H1 (cell line): Measurements from ENCODE around the gene LIN54. TPM values are rescaled to one million over a fixed set of nuclear protein-coding genes. Genes with fewer than 3 reads are reported as not detected.

Experiments
- CTCF ChIA-PET: fragments of 300-600 bp; sonication (Branson Sonifier 250); formaldehyde crosslinking; loops from one replicate; lab custom pipeline; 2021; ENCODE audit not compliant: partially characterized antibody; lab: Charles Lee
- POLR2A ChIA-PET: fragments of 300-600 bp; sonication (Branson Sonifier 250); formaldehyde crosslinking; loops from one replicate; lab custom pipeline; 2021; ENCODE audit warnings: inconsistent platforms; ENCODE audit not compliant: partially characterized antibody; lab: Charles Lee
- DNase-seq, 2 experiments: peaks; one replicate each; pipeline versions ENCODE4 v3.0.0 to v3.0.0-alpha.2; 2010 to 2022; ENCODE audit warnings: low spot score in 2 of 2, low read depth in 1 of 2, mixed read lengths in 1 of 2
- FAIRE-seq: peaks from 2 replicates; lab custom pipeline; 2011; peaks lifted over from hg19 to GRCh38; lab: Jason Lieb, UNC
- H2AFZ ChIP-seq: 2 replicates; pipeline ENCODE4 v1.8.1; 2012; ENCODE audit warnings: low read length, inconsistent platforms
- H2AK5ac ChIP-seq: 2 replicates; pipeline ENCODE4 v1.6.1; 2013; ENCODE audit warnings: low read depth, low read length
- H2BK120ac ChIP-seq: replicated peaks from 2 replicates; pipeline ENCODE3; 2013; ENCODE audit warnings: low read depth, low read length, inconsistent platforms
- H2BK12ac ChIP-seq: 2 replicates; pipeline ENCODE4 v1.6.1; 2013; ENCODE audit warnings: low read depth, low read length
- H2BK15ac ChIP-seq: 2 replicates; pipeline ENCODE4 v1.6.1; 2013; ENCODE audit warnings: low read length
- H2BK20ac ChIP-seq: 2 replicates; pipeline ENCODE4 v1.6.1; 2013; ENCODE audit warnings: low read length
- H2BK5ac ChIP-seq: 2 replicates; pipeline ENCODE4 v1.6.1; 2013; ENCODE audit warnings: low read depth, low read length
- H3K14ac ChIP-seq: 2 replicates; pipeline ENCODE4 v1.6.1; 2013; ENCODE audit warnings: inconsistent platforms; ENCODE audit not compliant: insufficient read length
- H3K18ac ChIP-seq: 2 replicates; pipeline ENCODE4 v1.6.1; 2013; ENCODE audit warnings: low read length; ENCODE audit errors: extremely low read depth
- H3K23ac ChIP-seq: 2 replicates; pipeline ENCODE4 v1.6.1; 2013; ENCODE audit warnings: inconsistent platforms; ENCODE audit not compliant: insufficient read length
- H3K23me2 ChIP-seq: 2 replicates; pipeline ENCODE4 v1.6.1; 2013; ENCODE audit warnings: low read depth, low read length
- H3K27ac ChIP-seq: 2 replicates; pipeline ENCODE4 v1.6.1; 2011; ENCODE audit warnings: low read depth, low read length, inconsistent platforms
- H3K27me3 ChIP-seq, 4 experiments: replicated peaks in 1 of 4; 1 replicate in 1 of 4; 2 replicates in 3 of 4; pipeline versions ENCODE4 v1.6.1 to v1.8.1; 2011 to 2013; ENCODE audit warnings: low read length in 3 of 4, mild to moderate bottlenecking in 3 of 4, inconsistent platforms in 2 of 4, mixed read lengths in 2 of 4, moderate library complexity in 1 of 4; ENCODE audit not compliant: control insufficient read depth in 3 of 4, insufficient read depth in 3 of 4; ENCODE audit errors: extremely low read depth in 1 of 4
- H3K36me3 ChIP-seq, 4 experiments: 2 replicates each; pipeline versions ENCODE4 v1.6.1 to v1.8.1; 2011 to 2013; ENCODE audit warnings: mild to moderate bottlenecking in 4 of 4, low read length in 3 of 4, moderate library complexity in 2 of 4, control low read depth in 1 of 4, inconsistent platforms in 1 of 4; ENCODE audit not compliant: insufficient read depth in 4 of 4, control insufficient read depth in 2 of 4
- H3K4ac ChIP-seq: replicated peaks from 2 replicates; pipeline ENCODE3; 2013; ENCODE audit warnings: low read length, low read depth, mixed read lengths, inconsistent platforms; ENCODE audit not compliant: insufficient read length
- H3K4me1 ChIP-seq, 4 experiments: replicated peaks in 1 of 4; 1 replicate in 1 of 4; 2 replicates in 3 of 4; pipeline versions ENCODE4 v1.6.1 to v1.8.1; 2011 to 2013; ENCODE audit warnings: low read length in 3 of 4, inconsistent platforms in 2 of 4, mixed read lengths in 1 of 4; ENCODE audit not compliant: insufficient read depth in 4 of 4, control insufficient read depth in 3 of 4
- H3K4me2 ChIP-seq, 2 experiments: 2 replicates each; pipeline versions ENCODE4 v1.6.1 to v1.8.1; 2011 to 2013; ENCODE audit warnings: low read depth in 2 of 2, low read length in 2 of 2, control low read depth in 1 of 2, inconsistent platforms in 1 of 2, mild to moderate bottlenecking in 1 of 2; ENCODE audit not compliant: insufficient read depth in 1 of 2
- H3K4me3 ChIP-seq, 4 experiments: fragments of 200-600, 300-600 bp in 1 of 4; sonication (generic), shearing (Covaris generic), sonication (Bioruptor Twin) in 1 of 4; 2 replicates each; pipeline versions ENCODE4 v1.5.1 to v1.8.1; 2011 to 2016; ENCODE audit warnings: low read length in 4 of 4, low read depth in 3 of 4, control low read depth in 2 of 4, inconsistent platforms in 2 of 4, mild to moderate bottlenecking in 2 of 4, mixed read lengths in 1 of 4, moderate library complexity in 1 of 4; ENCODE audit not compliant: insufficient read depth in 2 of 4; ENCODE audit errors: extremely low read depth in 1 of 4
- H3K56ac ChIP-seq: replicated peaks from 2 replicates; pipeline ENCODE3; 2013; ENCODE audit warnings: low read depth, mild to moderate bottlenecking, mixed read lengths, low read length, inconsistent platforms; ENCODE audit not compliant: insufficient read length
- H3K79me1 ChIP-seq: 2 replicates; pipeline ENCODE4 v1.6.1; 2013; ENCODE audit warnings: low read depth, low read length, control low read depth
- H3K79me2 ChIP-seq, 2 experiments: 2 replicates each; pipeline versions ENCODE4 v1.6.1 to v1.8.1; 2012 to 2013; ENCODE audit warnings: low read length in 2 of 2, mild to moderate bottlenecking in 2 of 2, inconsistent platforms in 1 of 2; ENCODE audit not compliant: insufficient read depth in 2 of 2, control insufficient read depth in 1 of 2
- H3K9ac ChIP-seq, 4 experiments: replicated peaks in 1 of 4; 1 replicate in 1 of 4; 2 replicates in 3 of 4; pipeline versions ENCODE4 v1.6.1 to v1.8.1; 2011 to 2013; ENCODE audit warnings: low read depth in 3 of 4, low read length in 3 of 4, control low read depth in 2 of 4, mild to moderate bottlenecking in 2 of 4, moderate library complexity in 2 of 4, inconsistent platforms in 1 of 4; ENCODE audit errors: extremely low read depth in 1 of 4
- H3K9me3 ChIP-seq, 2 experiments: 2 replicates each; pipeline versions ENCODE4 v1.6.1 to v1.8.1; 2012 to 2013; ENCODE audit warnings: mild to moderate bottlenecking in 2 of 2, moderate library complexity in 2 of 2, control low read depth in 1 of 2, inconsistent platforms in 1 of 2, low read depth in 1 of 2, low read length in 1 of 2, mixed read lengths in 1 of 2; ENCODE audit not compliant: insufficient read depth in 2 of 2
- H4K20me1 ChIP-seq, 2 experiments: replicated peaks in 1 of 2; 2 replicates each; pipeline versions ENCODE3 to v1.8.1; 2011 to 2013; ENCODE audit warnings: inconsistent platforms in 2 of 2, low read length in 2 of 2, mild to moderate bottlenecking in 1 of 2; ENCODE audit not compliant: insufficient read depth in 2 of 2, control insufficient read depth in 1 of 2
- H4K5ac ChIP-seq: 2 replicates; pipeline ENCODE4 v1.6.1; 2013; ENCODE audit warnings: low read length, low read depth, mixed read lengths, inconsistent platforms; ENCODE audit not compliant: insufficient read length
- H4K8ac ChIP-seq: 2 replicates; pipeline ENCODE4 v1.8.0; 2013; ENCODE audit warnings: mild to moderate bottlenecking, moderate library complexity, low read length, inconsistent platforms; ENCODE audit not compliant: insufficient read depth; ENCODE audit errors: extremely low read depth
- H4K91ac ChIP-seq: replicated peaks from 2 replicates; pipeline ENCODE3; 2013; ENCODE audit warnings: low read length, mixed read lengths, inconsistent platforms; ENCODE audit not compliant: insufficient read length
- BRCA1 ChIP-seq: IDR thresholded peaks from 2 replicates; pipeline ENCODE4 v1.6.1; 2012; ENCODE audit warnings: low read depth, low read length, improper control_type of control experiment
- CEBPB ChIP-seq: IDR thresholded peaks from 2 replicates; pipeline ENCODE4 v1.6.1; 2012; ENCODE audit warnings: low read depth, low read length
- CTBP2 ChIP-seq: IDR thresholded peaks from 2 replicates; pipeline ENCODE4 v1.7.0; 2011; ENCODE audit warnings: borderline replicate concordance, mild to moderate bottlenecking, moderate library complexity, mixed read lengths, low read length; ENCODE audit not compliant: insufficient read depth, insufficient read length
- EGR1 ChIP-seq: IDR thresholded peaks from 2 replicates; pipeline ENCODE4 v1.6.1; 2011; ENCODE audit warnings: low read depth, low read length, borderline replicate concordance
- EP300 ChIP-seq, 2 experiments: IDR thresholded peaks; 1 replicate in 1 of 2; 2 replicates in 1 of 2; pipeline ENCODE4 v1.6.1; 2011 to 2012; ENCODE audit warnings: low read depth in 2 of 2, low read length in 2 of 2, mild to moderate bottlenecking in 2 of 2, borderline replicate concordance in 1 of 2, inconsistent platforms in 1 of 2, moderate library complexity in 1 of 2
- EZH2 ChIP-seq: fragments of 200-600 bp; sonication (generic); IDR thresholded peaks from 2 replicates; pipeline ENCODE4 v1.7.1; 2012; ENCODE audit warnings: low read depth, mild to moderate bottlenecking, moderate library complexity, low read length, inconsistent platforms; ENCODE audit not compliant: severe bottlenecking
- GTF2F1 ChIP-seq: IDR thresholded peaks from 2 replicates; pipeline ENCODE4 v1.6.1; 2012; ENCODE audit warnings: low read depth, low read length, improper control_type of control experiment, borderline replicate concordance
- KDM5A ChIP-seq: fragments of 200-600 bp; IDR thresholded peaks from 2 replicates; pipeline ENCODE4 v1.7.1; 2012; ENCODE audit warnings: mild to moderate bottlenecking, low read length, inconsistent platforms, mixed read lengths
- RFX5 ChIP-seq: IDR thresholded peaks from 2 replicates; pipeline ENCODE4 v1.6.1; 2011; ENCODE audit warnings: low read depth, low read length, improper control_type of control experiment, borderline replicate concordance
- SP1 ChIP-seq: IDR thresholded peaks from 2 replicates; pipeline ENCODE4 v1.6.1; 2011; ENCODE audit warnings: low read depth, low read length
- TEAD4 ChIP-seq: IDR thresholded peaks from 2 replicates; pipeline ENCODE4 v1.6.1; 2012; ENCODE audit warnings: low read depth, low read length, inconsistent platforms, mixed read lengths
- ZNF274 ChIP-seq: IDR thresholded peaks from 2 replicates; pipeline ENCODE4 v1.7.0; 2012; ENCODE audit warnings: low read length, borderline replicate concordance; ENCODE audit errors: extremely low read depth
- WGBS, 2 experiments: shearing (Covaris generic) in 1 of 2; methylation state at CpG; one replicate each; pipeline versions ENCODE4 v1.1.6 to v1.1.7; 2013 to 2015; ENCODE audit warnings: low lambda C conversion rate in 2 of 2, mixed read lengths in 2 of 2, inconsistent platforms in 1 of 2, low coverage in 1 of 2, missing lambda C conversion rate in 1 of 2; ENCODE audit not compliant: insufficient replicate concordance in 2 of 2, insufficient coverage in 1 of 2, insufficient read length in 1 of 2; ENCODE audit errors: extremely low coverage in 1 of 2, missing lambda C conversion rate in 1 of 2; 5-methylcytosine and 5-hydroxymethylcytosine counted together
- polyA plus RNA-seq, 7 experiments: library from polyadenylated mRNA; depleted of rRNA in 3 of 7; stranded (reverse) in 5 of 7; unstranded in 2 of 7; fragments of >200 nt in 5 of 7; fragments of 200-250 nt in 2 of 7; gene quantifications; 1 replicate in 5 of 7; 2 replicates in 1 of 7; 4 replicates in 1 of 7; pipeline versions ENCODE4 v1.2.1 to v1.2.3, GENCODE V29; 2011 to 2013; ENCODE audit warnings: missing spikeins in 2 of 7, mixed read lengths in 2 of 7
- total RNA-seq: library from RNA; stranded (reverse); fragmentation: NEBNext Ultra II Directional; extraction: Animal tissue kit (Norgen Biotek cat#: 25700); gene quantifications from 2 replicates; pipeline ENCODE4 v1.2.1, GENCODE V29; 2021
- TF ChIP-seq, protein P1 (sequence below): IDR thresholded peaks from 2 replicates; pipeline ENCODE4 v1.6.1; 2011; ENCODE audit warnings: low read length, improper control_type of control experiment

Gene LIN54
- total and polyA plus RNA-seq, 2 of the 8 experiments (the other 6 are each of a cell fraction or from before 2014, with no cell fraction given): 5.7 to 11.1 TPM

DNA sequence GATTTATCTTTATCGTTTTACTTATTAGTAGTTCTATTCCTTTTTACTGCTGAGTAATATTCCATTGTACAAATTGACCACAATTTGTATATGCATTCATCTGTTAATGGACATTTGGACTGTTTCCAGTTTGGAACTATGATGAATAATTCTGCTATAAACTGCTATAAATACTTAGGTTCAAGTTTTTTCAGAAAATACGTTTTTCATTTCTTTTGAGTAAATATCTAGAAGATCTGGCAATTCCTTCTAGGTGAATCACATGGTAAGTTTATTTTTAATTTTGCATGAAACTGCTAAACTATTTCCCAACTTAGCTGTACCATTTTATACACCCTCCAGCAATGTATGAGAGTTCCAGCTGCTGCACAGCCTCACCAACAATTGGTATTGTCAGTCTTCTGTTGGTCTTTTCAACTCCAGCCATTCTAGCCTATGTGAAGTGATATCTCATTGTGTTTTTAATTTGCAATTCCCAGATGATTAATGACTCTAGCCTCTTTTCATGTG lies 22.2 kb downstream of the LIN54 start:
- Histone ChIP-seq H3K4me3 (no peak overlapping the region), H3K36me3 (peaks cover 0 to 6% (median 0%) of the 10 kb centered on the region in 4 experiments; a peak in 1 of 8 replicates), H3K27me3 (no peaks in the 10 kb centered on the region), H3K9me3 (no peaks in the 10 kb centered on the region), H2BK12ac (no peak overlapping the region), H3K23me2 (no peaks in the 10 kb centered on the region), H4K20me1 (no peaks in the 10 kb centered on the region), H3K18ac (no peak overlapping the region), H4K91ac (no peak overlapping the region), H2AFZ (no peak overlapping the region), H2BK15ac (no peak overlapping the region), H3K14ac (no peak overlapping the region), H2BK5ac (no peak overlapping the region), H3K23ac (no peak overlapping the region), H2BK20ac (no peak overlapping the region), H3K4me1 (no peaks in the 10 kb centered on the region), H3K79me2 (no peaks in the 10 kb centered on the region), H3K4me2 (no peak overlapping the region), H3K27ac (no peak overlapping the region), H2AK5ac (no peak overlapping the region), H4K5ac (no peak overlapping the region), H3K9ac (no peak overlapping the region), H2BK120ac (no peak overlapping the region), H4K8ac (no peak overlapping the region), H3K56ac (no peak overlapping the region), H3K79me1 (peaks cover 2% of the 10 kb centered on the region; the same call in 1 of the 2 replicates), H3K4ac (no peak overlapping the region)
- DNase-seq (no peak), FAIRE-seq (no peak)
- POLR2A ChIA-PET: no interaction called here
- CTCF ChIA-PET: no interaction called here
- WGBS, 2 experiments: 90% methylated on average over 2 of the region's 2 CpGs; no CpG with 5 or more reads in 1 of the 2 experiments
- TF ChIP-seq CEBPB (no peak), EZH2 (no peak), RFX5 (no peak), TEAD4 (no peak), KDM5A (no peak), EP300 (IDR thresholded peaks at IDR 0.05; ENCODE audit: borderline replicate concordance in 1 of 2, low read depth in 2 of 2, low read length in 2 of 2) (no peak), GTF2F1 (no peak), EGR1 (no peak), SP1 (no peak), CTBP2 (no peak), ZNF274 (no peak), BRCA1 (no peak)
- TF ChIP-seq, protein P1, sequence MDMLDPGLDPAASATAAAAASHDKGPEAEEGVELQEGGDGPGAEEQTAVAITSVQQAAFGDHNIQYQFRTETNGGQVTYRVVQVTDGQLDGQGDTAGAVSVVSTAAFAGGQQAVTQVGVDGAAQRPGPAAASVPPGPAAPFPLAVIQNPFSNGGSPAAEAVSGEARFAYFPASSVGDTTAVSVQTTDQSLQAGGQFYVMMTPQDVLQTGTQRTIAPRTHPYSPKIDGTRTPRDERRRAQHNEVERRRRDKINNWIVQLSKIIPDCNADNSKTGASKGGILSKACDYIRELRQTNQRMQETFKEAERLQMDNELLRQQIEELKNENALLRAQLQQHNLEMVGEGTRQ: no peak
